SIG-M5 (cell line): Measurements from ENCODE around the gene AMPD3.
A peak's percentile ranks its signal among the peaks of the same experiment; 100 is the strongest.

ENCODE experiments used
- DNase-seq: peaks from one replicate; lab custom pipeline; 2025; lab: John Stamatoyannopoulos, UW

The AMPD3 gene

DNA sequence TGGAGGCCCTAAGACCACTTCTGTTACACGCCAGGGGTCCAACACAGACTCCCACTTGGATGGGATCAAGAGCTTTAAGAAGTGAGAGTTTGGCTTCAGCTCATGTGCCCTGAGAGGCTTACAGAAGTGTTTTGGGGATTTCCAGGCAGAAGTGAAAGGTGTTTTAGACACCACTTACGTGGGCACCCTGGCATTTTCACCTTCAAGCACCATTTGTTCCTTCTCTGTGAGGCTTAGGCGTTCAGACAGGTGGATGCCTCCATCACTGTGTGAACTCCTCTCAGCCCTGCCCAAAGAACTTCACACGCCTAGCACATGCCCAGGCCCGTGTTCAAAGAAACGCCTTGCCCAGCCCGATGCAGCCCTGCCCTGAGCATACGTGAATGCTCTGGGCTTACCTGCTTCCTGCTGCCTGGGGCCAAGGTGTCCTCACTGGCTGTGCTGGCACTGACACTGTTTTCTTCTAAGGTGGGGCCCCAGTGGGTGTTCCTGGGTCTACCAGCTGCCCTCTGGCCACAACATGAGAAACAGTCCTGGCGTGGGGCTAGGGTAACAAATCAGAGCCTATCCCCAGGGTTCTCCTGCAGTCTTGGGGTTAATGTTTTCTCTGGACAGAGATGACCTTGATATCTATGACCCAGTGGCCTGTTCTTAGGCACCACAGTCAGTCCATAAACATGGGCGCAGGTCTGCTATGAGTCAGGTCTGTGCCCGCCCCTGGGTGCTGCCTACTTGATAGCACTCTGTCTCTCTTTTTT, 34.0 kb downstream of the AMPD3 start:
- DNase-seq = no peak

DNA sequence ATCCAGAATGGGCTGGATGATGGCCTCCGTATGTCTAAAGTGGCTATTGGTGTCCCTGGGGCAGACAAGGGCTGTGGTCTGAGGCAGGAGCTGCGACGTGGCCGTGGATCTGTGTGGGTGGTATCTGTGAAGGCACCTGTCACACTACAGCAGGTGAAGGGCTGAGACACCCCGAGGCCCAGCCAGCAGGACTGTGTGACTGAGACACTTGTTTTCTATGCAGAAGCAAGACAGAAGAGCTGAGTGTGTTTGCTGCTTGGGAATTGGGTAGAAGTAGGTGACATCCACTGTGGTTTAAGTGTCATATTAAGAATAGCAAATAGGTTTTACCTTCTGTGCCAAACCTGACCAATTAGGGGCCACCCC, 35.0 kb downstream of the AMPD3 start:
- no peak for DNase-seq

DNA sequence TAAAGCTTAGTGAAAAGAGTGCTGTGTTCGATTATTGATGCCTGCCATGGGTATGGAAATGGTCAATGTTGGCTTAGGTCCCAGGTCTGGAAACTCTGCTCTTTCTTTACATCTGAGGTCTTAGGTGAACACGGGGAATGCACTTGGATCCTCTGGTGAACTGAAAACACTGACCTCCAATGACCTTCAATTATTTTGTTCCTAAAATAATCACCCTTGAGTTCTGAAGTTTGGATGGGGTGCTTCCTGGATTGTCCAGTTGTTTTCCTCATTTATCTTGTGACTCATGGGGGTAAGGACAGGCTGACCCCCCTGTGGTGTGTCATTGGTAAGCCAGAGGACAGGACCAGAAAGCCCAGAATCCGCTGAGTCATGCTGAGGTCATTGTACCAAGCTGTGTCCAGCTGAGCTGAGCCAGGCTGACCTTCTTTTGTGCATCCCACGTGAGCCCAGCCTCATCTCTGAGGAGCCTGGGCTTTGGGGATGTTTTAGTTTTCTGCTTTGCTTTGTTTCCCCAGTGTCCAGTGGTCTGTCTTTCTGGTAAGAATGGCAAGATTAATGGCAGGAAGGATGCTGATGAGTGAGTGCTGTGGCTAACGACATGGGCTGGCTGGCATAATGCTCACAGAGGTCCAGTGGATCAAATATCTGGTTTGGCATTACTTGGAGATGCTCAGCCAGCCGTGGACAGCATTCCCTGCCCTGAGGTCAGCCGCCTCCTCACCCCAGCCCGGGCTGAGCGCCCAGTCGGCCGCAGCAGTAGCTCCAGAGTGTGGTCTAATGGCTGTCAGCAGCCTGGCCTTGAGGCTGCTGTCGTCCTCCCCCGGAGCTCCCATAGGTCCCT, 35.6 kb downstream of the AMPD3 start:
- DNase-seq = no peak

DNA sequence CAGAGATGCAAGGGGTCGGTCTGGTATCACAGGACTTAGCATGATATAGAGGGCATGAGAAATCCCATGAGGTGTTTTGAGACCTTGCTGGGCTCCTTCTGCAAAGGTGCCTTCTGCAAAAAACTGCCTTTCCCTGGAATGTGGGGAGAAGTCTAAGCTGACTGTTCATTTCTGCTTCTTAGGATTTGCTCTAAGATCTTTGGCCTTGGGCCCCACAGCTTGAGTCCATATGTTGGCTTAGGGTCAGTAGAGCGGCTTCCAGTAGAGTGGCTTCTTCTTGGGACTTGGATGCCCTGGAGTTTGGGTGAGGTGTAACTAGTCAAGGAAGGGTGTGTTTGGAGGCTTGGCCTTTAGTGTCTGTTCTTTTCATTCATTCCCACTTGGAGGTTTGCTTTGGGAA, 37.0 kb downstream of the AMPD3 start:
- no peak for DNase-seq

DNA sequence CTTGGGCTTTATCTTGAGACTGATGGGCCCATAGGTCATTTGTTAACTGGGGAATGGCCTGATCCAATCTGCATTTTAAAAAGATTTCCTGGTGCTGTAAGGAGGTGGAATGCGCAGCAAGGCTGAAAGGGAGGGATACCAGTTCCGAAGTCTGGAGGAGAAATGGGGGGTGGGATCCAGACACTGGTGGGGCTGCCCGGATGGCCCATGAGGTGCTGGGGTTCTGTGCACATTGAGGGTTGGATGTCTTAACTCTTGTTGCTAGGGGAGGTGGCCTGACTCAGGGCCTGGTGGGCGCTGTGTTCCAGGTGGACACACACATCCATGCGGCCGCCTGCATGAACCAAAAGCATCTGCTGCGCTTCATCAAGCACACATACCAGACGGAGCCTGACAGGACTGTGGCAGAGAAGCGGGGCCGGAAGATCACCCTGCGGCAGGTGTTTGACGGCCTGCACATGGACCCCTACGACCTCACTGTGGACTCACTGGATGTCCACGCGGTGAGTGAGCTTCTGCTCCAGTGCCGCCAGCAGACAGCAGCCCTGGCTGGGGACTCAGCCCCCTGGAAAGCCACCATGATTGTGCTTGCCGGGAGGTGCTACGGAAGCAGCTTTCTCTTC, 38.1 kb downstream of the AMPD3 start:
- DNase-seq = no peak

DNA sequence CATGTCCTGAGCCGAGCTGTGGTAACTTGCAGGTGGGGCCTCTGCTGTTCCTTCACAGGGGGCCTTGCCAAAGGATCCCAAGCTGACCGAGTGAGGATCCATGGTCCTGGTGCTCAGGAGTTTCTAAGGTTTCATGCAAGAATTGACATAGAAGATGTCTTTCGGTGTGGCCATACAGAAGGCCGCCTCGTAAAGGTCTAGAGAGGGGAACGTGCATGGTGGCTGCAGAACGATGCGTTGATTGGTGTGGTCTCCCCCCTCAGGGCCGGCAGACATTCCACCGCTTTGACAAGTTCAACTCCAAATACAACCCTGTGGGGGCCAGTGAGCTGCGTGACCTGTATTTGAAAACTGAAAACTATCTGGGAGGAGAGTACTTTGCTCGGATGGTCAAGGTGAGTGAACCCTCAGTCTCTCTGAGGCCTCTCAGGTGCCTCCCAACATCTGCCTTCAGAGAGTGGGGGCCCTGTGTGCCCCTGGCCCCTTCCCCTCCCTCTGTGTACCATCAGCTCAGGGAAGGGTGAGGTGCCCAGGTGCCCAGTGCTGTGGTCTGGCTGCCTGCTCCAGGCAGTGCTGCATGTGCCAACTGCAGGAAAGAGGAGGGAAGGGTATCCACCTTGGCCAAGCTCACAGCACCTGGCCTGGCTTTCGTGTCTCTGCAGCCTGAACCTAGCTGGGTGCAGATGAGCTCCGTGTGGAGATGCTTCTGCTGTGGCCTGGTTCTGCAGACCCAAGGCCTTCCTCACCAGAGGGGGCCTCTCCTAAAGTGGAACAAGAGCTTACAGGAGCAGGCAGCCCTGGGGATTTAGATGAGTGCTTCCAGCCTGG, 39.8 kb downstream of the AMPD3 start:
- DNase-seq = no peak

DNA sequence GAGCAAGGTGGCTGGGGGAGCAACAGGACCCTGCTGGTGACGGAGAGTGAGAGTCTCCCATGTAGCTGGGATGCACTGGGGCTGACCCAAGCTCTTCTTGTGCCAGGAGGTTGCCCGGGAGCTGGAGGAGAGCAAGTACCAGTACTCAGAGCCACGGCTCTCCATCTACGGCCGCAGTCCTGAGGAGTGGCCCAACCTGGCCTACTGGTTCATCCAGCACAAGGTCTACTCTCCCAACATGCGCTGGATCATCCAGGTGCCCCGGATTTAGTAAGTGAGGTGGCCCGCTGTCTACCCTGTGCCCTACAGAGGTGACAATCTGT, 40.4 kb downstream of the AMPD3 start:
- no peak for DNase-seq

DNA sequence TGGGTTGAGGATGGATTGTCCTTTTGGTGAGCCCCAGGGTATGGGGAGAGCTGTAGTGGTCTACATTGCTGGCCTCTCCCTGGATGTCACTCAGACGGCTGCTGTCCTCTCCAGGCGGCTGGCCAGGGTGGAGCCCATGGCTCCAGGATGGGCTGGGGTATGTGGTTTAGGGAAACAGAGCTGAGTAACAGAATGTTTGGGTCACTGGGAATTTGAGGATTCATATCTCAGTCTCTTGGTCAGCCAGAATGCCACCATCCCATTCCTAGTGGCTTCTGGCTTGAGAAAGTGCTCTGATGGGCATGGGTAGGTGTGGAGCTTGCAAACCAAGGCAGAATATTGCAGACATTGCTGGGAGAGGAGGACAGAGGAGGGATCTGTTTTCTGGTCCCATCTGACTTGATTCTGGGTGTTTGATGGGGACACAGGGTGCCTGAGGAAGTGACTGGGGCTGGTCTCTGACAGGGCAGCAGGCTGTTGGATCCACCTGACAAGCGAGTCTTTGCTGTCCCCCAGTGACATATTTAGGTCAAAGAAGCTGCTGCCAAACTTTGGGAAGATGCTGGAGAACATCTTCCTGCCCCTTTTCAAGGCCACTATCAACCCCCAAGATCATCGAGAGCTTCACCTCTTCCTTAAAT, 41.4 kb downstream of the AMPD3 start:
- DNase-seq = no peak

DNA sequence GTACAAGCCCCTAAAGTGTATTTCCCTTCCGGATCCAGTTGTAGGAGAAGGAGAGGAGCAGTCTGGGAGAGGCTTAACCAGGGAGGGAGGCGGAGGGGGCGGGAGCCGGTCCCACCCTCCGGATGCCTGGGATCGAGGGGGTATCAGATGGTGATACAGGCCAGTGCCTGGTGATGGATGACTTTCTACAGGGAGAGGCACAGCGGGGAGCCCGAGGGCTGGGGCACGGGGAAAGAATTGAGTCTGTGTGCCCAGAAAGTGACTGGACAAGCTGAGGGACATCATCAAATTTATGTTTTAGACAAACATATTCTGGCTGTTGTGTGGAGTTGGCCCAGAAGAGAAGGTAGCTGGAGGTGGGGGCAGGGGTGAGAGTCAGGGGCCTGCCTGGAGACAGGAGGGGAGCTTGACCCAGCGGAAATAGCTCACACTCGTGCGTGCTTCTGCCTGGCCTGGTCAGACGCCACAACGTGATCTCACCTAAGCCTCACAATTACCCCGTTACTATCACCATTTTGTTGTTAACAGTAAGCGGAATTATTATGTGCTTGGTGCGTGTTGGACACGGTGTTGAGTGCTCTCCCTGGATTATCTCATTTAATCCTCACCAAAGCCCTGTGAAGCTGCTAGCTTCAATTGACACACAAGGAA, 42.4 kb downstream of the AMPD3 start:
- DNase-seq = no peak

DNA sequence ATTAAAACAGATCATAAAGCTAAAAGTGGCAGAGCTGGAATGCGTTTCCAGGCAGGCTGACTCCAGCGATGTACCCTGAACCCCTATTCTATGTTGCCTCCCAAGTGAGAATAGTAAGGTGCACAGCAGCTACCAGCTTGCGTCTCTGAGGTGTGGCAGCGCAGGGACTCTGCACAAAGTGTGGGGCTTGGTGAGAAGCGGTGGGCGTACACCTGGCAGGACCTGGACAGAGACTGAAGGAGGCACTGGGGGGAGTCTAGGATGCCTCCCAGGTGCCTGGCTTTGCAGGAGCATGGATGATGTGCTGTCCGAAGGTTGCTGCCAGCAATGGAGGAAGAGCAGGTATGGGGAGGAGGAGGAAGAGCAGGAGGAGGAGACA, 42.9 kb downstream of the AMPD3 start:
- DNase-seq = no peak

DNA sequence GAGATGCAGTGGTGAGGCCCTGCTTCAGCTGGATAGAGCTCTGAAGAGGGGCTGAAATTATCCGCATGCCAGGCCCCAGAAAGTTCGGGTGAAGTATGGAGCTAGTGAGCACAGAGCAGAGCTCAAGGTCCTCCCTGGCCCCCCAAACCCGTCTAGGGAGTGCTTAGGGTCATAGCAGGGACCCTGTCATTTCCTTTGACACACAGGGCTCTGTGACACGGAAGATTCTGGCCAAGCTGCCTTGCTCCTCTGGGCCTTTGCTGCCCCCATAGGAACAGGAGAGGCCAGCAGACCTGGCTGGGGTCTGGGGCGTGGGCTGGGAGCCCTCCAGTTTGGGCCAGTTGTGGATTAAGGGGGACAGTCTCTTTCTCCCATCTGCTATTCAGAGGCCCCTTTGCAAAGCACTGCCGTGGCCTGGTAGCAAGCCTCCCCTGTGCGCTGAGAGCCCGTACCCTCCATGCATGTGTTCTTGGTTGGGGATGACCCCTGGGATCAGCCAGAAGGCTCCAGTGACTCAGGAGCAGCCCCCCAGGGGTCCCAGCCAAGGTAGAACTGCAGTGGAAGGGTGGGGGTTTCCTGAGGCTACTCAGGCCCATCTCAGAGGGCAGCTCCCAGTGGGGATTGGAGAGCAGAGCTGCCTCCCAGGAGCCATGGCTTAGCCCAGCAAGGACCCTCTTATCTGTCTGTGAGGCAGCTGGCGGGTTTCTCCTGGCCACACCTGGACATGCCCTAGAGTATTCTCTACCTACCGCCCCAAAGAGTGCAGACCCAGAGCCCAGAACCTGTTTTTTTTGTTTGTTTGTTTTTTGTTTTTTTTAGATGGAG, 43.6 kb downstream of the AMPD3 start:
- no peak for DNase-seq

DNA sequence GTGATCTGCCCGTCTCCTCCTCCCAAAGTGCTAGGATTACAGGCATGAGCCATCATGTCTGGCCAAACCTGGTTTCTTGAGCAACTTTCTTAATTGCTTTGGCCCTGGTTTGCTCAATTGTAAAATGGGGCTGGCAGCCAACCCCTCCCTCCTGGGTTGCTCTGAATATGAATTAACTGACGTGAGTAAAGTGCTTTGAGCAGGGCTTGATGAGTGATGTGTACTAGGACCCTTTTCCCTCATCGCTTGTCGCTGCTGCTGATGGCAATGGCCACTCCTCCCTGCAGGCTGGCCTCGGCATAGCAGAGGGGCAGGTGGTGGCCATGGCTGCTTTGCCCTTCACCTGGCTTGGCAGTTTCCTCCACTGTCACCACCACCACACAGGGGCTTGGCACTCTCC, 44.4 kb downstream of the AMPD3 start:
- DNase-seq = no peak

DNA sequence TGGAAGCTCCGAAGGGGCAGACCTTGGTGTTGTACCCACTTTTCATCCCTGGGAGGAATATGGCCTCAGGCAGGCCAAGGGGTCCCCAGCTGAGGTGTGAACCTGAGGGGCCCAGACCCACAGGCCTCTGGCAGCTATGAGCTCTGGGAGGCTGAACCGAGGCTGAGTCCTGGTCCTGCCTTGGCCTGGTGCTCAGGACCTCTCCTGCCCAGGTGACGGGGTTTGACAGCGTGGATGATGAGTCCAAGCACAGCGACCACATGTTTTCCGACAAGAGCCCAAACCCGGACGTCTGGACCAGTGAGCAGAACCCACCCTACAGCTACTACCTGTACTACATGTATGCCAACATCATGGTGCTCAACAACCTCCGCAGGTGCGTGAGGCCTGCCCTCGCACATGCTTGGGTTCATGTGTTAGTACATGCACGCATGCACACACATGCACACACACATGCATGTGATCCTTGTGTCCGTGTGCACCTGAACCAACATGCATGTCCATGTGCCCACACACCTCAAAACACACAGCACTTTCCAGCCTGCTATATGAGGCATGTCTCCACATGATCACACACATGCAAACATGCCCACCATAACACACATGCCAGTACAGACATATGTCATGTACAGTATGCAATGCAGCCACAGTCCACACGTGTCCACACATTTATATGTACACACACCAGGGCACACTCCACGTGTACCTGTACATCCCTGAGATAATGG, 45.0 kb downstream of the AMPD3 start:
- no peak for DNase-seq

DNA sequence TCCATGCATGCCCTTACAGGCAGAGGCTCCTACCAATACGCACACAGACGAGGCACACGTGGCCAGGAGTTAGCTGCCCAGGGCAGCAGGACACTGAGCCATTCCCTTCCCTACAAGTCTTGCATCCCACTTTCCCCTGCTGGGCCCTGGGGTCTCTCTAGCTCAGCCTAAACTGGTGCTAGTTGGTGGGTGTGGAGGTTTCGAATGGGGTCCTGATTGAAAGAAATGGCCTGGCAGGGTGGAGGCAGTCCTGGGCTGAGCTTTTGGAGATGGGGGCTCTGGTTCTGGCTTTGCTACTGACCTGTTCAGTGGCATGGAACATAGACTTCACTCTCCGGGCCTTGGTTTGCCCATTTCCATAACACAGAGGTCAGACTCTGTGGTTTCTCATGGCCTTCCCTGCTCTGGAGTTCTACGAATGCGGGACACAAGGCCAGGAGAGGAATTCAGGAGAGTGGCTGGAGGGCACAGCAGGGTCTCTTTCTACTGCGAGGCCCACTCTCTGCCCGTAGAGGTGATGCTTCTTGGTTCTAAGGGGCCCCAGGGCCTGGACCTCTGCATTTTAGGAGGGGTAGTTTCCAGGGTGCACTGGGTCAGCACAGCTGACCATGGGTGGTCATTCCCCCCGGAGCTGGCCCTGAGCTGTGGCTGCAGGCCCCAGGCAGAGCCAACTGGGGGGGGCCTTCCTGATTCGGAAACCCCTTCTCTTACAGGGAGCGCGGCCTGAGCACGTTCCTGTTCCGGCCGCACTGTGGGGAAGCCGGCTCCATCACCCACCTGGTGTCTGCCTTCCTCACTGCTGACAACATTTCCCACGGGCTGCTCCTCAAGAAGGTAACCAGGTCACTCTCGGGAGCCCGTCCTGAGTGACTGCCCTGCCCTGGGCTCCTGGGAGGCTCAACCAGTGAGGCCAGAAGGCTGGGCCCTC, 46.0 kb downstream of the AMPD3 start:
- DNase-seq = no peak

DNA sequence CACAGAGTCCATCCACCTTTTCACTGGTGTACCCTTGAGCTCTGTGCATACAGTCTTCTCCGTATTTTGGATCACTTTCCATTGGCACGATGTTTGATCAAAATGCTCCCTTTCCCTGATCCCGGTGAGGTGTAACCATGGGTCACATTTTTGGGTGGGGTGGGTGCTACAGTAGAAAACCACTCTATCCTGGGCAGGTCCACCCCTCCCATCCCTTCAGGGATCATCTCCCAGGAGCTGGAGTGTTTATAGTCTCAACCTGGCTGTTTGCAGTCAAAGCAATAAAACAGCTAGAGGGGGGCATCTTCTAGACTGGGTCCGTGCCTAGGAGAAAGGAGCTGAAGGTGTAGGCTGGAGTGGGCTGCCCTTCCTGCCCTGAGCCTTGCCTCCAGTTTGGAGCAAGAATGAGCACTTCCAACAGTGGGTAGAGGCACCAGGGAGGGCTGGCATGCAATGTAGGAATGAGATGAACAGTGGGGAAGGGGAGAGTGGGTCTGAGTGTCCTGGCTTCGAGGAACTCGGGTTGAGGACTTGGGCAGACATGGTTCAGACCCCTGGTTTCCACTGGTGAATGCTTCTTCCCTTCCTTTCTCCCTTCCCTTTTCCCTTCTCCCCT, 47.1 kb downstream of the AMPD3 start:
- DNase-seq = no peak

DNA sequence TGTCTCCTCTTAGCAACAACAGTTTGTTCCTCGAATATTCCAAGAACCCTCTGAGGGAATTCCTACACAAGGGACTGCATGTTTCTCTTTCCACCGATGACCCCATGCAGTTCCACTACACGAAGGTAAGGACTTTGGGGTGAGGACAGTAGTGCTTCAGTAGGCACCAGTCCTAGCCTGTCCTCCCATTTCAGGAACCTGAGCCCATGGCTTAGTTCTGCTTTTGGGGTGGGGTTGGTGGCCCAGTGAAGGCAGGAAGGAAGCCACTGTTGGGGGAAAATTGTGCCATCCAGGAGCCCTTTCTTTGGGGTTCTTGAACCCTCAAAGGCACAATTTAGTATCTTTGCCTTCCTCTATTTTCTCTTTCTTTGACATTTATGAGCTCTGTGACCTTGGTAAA, 47.7 kb downstream of the AMPD3 start:
- DNase-seq = no peak

DNA sequence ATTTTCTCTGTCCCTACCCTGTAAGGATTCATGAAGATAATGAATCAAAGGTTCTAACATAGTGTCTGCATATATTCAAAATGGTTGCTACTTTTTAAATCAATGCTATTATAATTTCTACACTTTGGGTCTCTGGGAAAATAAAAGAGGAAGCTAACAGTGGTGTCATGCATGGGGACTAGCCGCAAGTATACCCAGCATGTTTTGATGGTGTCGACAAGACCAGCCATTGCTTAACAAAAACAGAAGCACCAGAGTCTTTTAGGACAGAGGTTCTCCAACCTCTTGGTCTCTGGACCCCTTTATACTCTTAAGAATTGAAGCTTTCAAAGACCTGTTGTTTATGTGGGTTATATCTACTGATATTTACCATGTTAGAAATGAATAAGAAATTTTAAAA, 48.2 kb downstream of the AMPD3 start:
- DNase-seq = peak; percentile 62

DNA sequence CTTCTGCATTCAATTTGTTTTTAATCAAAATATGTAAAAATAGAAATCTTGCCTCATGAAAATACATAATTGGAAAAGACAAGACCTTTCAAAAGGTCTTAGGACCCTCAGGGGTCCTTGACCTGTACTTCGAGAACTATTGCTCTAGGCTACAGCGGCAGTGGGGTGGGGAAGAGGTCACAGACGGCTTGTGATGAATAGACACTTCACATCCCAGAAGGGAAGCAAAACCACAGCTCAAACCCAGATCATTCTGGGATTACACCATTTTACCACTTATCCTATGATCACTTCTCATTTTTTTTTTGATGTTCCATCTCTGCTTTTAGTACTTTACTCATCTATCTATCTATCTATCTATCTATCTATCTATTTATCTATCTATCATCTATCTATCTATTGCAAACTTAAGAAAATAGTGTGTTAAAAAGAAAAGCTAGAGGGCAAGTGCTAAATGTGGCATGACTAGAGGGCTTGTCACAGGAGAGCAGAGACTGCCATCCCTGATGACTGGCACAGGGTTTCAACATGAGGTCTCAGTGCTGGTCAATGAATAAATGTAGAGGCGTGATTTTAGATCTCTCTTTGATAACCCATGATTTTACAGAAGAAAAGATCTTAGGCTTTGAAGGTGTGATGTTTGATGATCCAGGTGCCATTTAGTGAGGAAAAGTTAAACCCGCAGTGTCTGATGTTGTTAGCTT, 48.9 kb downstream of the AMPD3 start:
- DNase-seq = no peak
